Measurements from ENCODE around the gene ADCK1. TPM values are rescaled to one million over a fixed set of nuclear protein-coding genes. Genes with fewer than 3 reads are reported as not detected.

ADCK1 gene
- total and polyA plus RNA-seq, 2 donors (not counting 3 experiments of a cell fraction or from before 2014, with no cell fraction given): 4.2 to 6.9 TPM

- Histone ChIP-seq H3K4me2 (ENCODE audit: insufficient read depth, low read length) (no peak overlapping the region), H3K36me3 (ENCODE audit: control insufficient read depth in 2 of 2, extremely low read depth in 1 of 2, insufficient read depth in 2 of 2, low read length in 2 of 2) (no peaks in the 10 kb centered on the region), H3K9me1 (replicated peaks; ENCODE audit: control insufficient read depth, extremely low read depth, insufficient read depth, low read length) (no peaks in the 10 kb centered on the region), H4K20me1 (replicated peaks; ENCODE audit: control insufficient read depth, extremely low read depth, insufficient read depth, low read length) (no peaks in the 10 kb centered on the region), H2AFZ (ENCODE audit: low read depth, low read length) (no peak overlapping the region), H3K4me1 (ENCODE audit: control insufficient read depth, extremely low read depth, insufficient read depth, low read length) (no peaks in the 10 kb centered on the region), H3K9ac (replicated peaks; ENCODE audit: extremely low read depth, insufficient read depth, low read length) (no peak overlapping the region), H3K4me3 (replicated peaks in 1 of 3; ENCODE audit: insufficient read depth in 1 of 3, low read depth in 1 of 3, low read length in 3 of 3) (no peak overlapping the region), H3K27me3 (ENCODE audit: control insufficient read depth in 2 of 2, insufficient read depth in 2 of 2, low read length in 2 of 2) (no peaks in the 10 kb centered on the region), H3K79me2 (ENCODE audit: control insufficient read depth, insufficient read depth, low read length) (no peaks in the 10 kb centered on the region), H3K9me3 (replicated peaks; ENCODE audit: control insufficient read depth, insufficient read depth, low read length) (no peaks in the 10 kb centered on the region), H3K27ac (ENCODE audit: insufficient read depth, low read depth, low read length) (no peak overlapping the region)
- no peak for TF ChIP-seq GATA2 (IDR thresholded peaks at IDR 0.05; ENCODE audit: insufficient read depth, insufficient read length, low read depth, low read length)
- no peak for TF ChIP-seq EZH2 (IDR thresholded peaks at IDR 0.05; ENCODE audit: borderline replicate concordance, low read depth, low read length, severe bottlenecking)
- TF ChIP-seq CTCF (IDR thresholded peaks at IDR 0.05; ENCODE audit: extremely low read depth in 1 of 2, insufficient read depth in 1 of 2, low read depth in 1 of 2, low read length in 2 of 2): no peak
- no peak for TF ChIP-seq MAX (IDR thresholded peaks at IDR 0.05; ENCODE audit: insufficient read depth, insufficient read length)
- no peak for TF ChIP-seq POLR2A (IDR thresholded peaks at IDR 0.05; ENCODE audit: low read depth, low read length)
- dilution Hi-C loops (cut with MboI; ENCODE audit: extremely low pct_ligation_motif_present, low sequenced_read_pairs) (no loop called here), intact Hi-C loops (cut with micrococcal nuclease) (no loop called here)
- CTCF ChIA-PET: no interaction called here
- DNase-seq (ENCODE audit: low read depth, low spot score) (no peak), FAIRE-seq (no peak)
- BruUV-seq (replicated peaks): no TSS peak
- POLR2A ChIA-PET: no interaction called here
Observed at GRCh38 chr14:77897374-77897773, 97.5 kb downstream of the ADCK1 start.

- no TSS peak for BruUV-seq (replicated peaks)
- ChIA-PET POLR2A (no interaction called here), CTCF (no interaction called here)
- intact Hi-C loops (cut with micrococcal nuclease): no loop called here
- Histone ChIP-seq H3K4me2 (ENCODE audit: insufficient read depth, low read length) (no peak overlapping the region), H2AFZ (ENCODE audit: low read depth, low read length) (no peak overlapping the region), H4K20me1 (replicated peaks; ENCODE audit: control insufficient read depth, extremely low read depth, insufficient read depth, low read length) (no peaks in the 10 kb centered on the region), H3K9me3 (replicated peaks; ENCODE audit: control insufficient read depth, insufficient read depth, low read length) (no peaks in the 10 kb centered on the region), H3K36me3 (ENCODE audit: control insufficient read depth in 2 of 2, extremely low read depth in 1 of 2, insufficient read depth in 2 of 2, low read length in 2 of 2) (no peaks in the 10 kb centered on the region), H3K4me1 (ENCODE audit: control insufficient read depth, extremely low read depth, insufficient read depth, low read length) (no peaks in the 10 kb centered on the region), H3K9me1 (replicated peaks; ENCODE audit: control insufficient read depth, extremely low read depth, insufficient read depth, low read length) (no peaks in the 10 kb centered on the region), H3K4me3 (replicated peaks in 1 of 3; ENCODE audit: insufficient read depth in 1 of 3, low read depth in 1 of 3, low read length in 3 of 3) (no peak overlapping the region), H3K9ac (replicated peaks; ENCODE audit: extremely low read depth, insufficient read depth, low read length) (no peak overlapping the region), H3K27ac (ENCODE audit: insufficient read depth, low read depth, low read length) (no peak overlapping the region), H3K79me2 (ENCODE audit: control insufficient read depth, insufficient read depth, low read length) (no peaks in the 10 kb centered on the region), H3K27me3 (ENCODE audit: control insufficient read depth in 2 of 2, insufficient read depth in 2 of 2, low read length in 2 of 2) (no peaks in the 10 kb centered on the region)
- dilution Hi-C loops (cut with MboI; ENCODE audit: extremely low pct_ligation_motif_present, low sequenced_read_pairs): no loop called here
- TF ChIP-seq FOS (IDR thresholded peaks at IDR 0.05; ENCODE audit: borderline replicate concordance, insufficient read depth, low read length) (no peak), GATA2 (IDR thresholded peaks at IDR 0.05; ENCODE audit: insufficient read depth, insufficient read length, low read depth, low read length) (no peak), JUN (IDR thresholded peaks at IDR 0.05; ENCODE audit: borderline replicate concordance, insufficient read depth, insufficient read length, low read depth) (no peak), MAX (IDR thresholded peaks at IDR 0.05; ENCODE audit: insufficient read depth, insufficient read length) (no peak), EZH2 (IDR thresholded peaks at IDR 0.05; ENCODE audit: borderline replicate concordance, low read depth, low read length, severe bottlenecking) (no peak), POLR2AphosphoS5 (IDR thresholded peaks at IDR 0.05; ENCODE audit: insufficient read depth, low read depth, low read length) (no peak), POLR2A (IDR thresholded peaks at IDR 0.05; ENCODE audit: low read depth, low read length) (no peak), CTCF (IDR thresholded peaks at IDR 0.05; ENCODE audit: extremely low read depth in 1 of 2, insufficient read depth in 1 of 2, low read depth in 1 of 2, low read length in 2 of 2) (no peak), MYC (IDR thresholded peaks at IDR 0.05; ENCODE audit: low read depth, low read length) (no peak)
- no peak for DNase-seq (ENCODE audit: low read depth, low spot score)
- no peak for FAIRE-seq
Observed at GRCh38 chr14:77902811-77903210, 102.9 kb downstream of the ADCK1 start.
